Mesothelial cell of epicardium (in vitro differentiated cells): ENCODE results near the gene ENO2. TPM values are rescaled to one million over a fixed set of nuclear protein-coding genes. Genes with fewer than 3 reads are reported as not detected.
A peak's percentile ranks its signal among the peaks of the same experiment; 100 is the strongest.
"Not testable (repeated sequence)": the region's sequence is repeated elsewhere in the genome, so short reads cannot be mapped to it uniquely, and the experiment has no call there.

Source experiments
- DNase-seq, 2 experiments: peaks; one replicate each; pipeline ENCODE4 v3.0.0; 2021; ENCODE audit warnings: low spot score in 2 of 2; ENCODE audit not compliant: unreplicated experiment in 2 of 2
- H3K27ac Mint-ChIP-seq: 2 replicates; pipeline ENCODE4 v1.8.0; 2021; ENCODE audit warnings: mixed read lengths
- H3K27me3 Mint-ChIP-seq: 2 replicates; pipeline ENCODE4 v1.8.0; 2021; ENCODE audit warnings: low read depth, mixed read lengths
- H3K36me3 Mint-ChIP-seq: 2 replicates; pipeline ENCODE4 v1.8.0; 2021; ENCODE audit warnings: mixed read lengths
- H3K4me1 Mint-ChIP-seq: 2 replicates; pipeline ENCODE4 v1.8.0; 2021; ENCODE audit warnings: mixed read lengths
- H3K4me3 Mint-ChIP-seq: 2 replicates; pipeline ENCODE4 v1.8.0; 2021; ENCODE audit warnings: mild to moderate bottlenecking, moderate library complexity, mixed read lengths
- H3K9me3 Mint-ChIP-seq: 2 replicates; pipeline ENCODE4 v1.8.0; 2021; ENCODE audit warnings: mixed read lengths
- total RNA-seq: library from RNA; stranded (reverse); gene quantifications from 3 replicates; pipeline ENCODE4 v1.2.1, GENCODE V29; 2021
- TF ChIP-seq, protein P1 (sequence below): fragments of 200-600 bp; sonication (generic); IDR thresholded peaks from one replicate; pipeline ENCODE4 v1.5.0; 2021; ENCODE audit warnings: antibody characterized with exemption; ENCODE audit not compliant: unreplicated experiment

The ENO2 gene
- total RNA-seq, 1 donor from 2014 or later, result 30.7 TPM

DNA sequence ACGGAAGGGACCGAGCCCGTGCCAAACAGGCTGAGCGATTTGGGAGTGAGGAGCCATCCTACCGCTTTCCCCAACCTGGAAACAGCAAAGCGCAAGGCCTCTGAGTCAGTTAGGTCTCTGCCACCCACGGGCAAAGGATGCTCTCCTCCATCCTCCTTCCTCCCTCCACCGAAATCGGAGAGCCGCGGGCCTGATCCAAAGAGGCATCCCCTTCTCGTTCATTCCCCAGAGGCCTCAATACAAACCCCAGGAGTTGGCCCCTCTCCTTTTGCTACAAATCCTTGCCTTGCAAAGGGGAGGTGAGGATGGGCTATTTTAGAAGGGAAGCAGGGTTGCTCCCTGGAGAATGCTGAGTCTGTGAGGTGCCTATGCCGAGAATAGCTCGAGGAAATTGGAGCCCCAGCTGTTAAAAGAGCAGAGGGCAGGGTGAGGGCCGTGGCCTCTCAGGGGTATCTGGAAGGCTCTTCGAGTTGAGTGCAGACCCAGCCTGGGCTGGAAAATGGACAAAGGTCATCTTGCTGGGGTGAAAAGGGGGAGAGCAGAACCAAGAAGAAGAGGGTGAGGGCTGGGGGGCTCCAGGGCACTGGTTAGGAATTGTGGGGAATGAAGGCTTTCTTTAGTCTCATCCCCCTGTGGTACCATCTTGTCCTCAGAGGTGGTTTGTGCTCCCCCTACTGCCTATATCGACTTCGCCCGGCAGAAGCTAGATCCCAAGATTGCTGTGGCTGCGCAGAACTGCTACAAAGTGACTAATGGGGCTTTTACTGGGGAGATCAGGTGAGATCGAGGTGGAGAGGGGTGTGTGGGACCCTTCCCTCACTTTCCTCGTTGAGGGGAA, 46.0 kb upstream of the ENO2 start:
- no peaks in the 10 kb centered on the region for H3K27me3 Mint-ChIP-seq
- no peak for DNase-seq
- H3K4me1 Mint-ChIP-seq, result peaks cover 34% of the 10 kb centered on the region
- peak overlapping the region; percentile 93 for H3K4me3 Mint-ChIP-seq
- no peaks in the 10 kb centered on the region for H3K9me3 Mint-ChIP-seq
- H3K27ac Mint-ChIP-seq, result peak overlapping the region; percentile 83
- TF ChIP-seq, protein P1, sequence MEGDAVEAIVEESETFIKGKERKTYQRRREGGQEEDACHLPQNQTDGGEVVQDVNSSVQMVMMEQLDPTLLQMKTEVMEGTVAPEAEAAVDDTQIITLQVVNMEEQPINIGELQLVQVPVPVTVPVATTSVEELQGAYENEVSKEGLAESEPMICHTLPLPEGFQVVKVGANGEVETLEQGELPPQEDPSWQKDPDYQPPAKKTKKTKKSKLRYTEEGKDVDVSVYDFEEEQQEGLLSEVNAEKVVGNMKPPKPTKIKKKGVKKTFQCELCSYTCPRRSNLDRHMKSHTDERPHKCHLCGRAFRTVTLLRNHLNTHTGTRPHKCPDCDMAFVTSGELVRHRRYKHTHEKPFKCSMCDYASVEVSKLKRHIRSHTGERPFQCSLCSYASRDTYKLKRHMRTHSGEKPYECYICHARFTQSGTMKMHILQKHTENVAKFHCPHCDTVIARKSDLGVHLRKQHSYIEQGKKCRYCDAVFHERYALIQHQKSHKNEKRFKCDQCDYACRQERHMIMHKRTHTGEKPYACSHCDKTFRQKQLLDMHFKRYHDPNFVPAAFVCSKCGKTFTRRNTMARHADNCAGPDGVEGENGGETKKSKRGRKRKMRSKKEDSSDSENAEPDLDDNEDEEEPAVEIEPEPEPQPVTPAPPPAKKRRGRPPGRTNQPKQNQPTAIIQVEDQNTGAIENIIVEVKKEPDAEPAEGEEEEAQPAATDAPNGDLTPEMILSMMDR, result no peak
- H3K36me3 Mint-ChIP-seq, result peaks cover 25% of the 10 kb centered on the region

DNA sequence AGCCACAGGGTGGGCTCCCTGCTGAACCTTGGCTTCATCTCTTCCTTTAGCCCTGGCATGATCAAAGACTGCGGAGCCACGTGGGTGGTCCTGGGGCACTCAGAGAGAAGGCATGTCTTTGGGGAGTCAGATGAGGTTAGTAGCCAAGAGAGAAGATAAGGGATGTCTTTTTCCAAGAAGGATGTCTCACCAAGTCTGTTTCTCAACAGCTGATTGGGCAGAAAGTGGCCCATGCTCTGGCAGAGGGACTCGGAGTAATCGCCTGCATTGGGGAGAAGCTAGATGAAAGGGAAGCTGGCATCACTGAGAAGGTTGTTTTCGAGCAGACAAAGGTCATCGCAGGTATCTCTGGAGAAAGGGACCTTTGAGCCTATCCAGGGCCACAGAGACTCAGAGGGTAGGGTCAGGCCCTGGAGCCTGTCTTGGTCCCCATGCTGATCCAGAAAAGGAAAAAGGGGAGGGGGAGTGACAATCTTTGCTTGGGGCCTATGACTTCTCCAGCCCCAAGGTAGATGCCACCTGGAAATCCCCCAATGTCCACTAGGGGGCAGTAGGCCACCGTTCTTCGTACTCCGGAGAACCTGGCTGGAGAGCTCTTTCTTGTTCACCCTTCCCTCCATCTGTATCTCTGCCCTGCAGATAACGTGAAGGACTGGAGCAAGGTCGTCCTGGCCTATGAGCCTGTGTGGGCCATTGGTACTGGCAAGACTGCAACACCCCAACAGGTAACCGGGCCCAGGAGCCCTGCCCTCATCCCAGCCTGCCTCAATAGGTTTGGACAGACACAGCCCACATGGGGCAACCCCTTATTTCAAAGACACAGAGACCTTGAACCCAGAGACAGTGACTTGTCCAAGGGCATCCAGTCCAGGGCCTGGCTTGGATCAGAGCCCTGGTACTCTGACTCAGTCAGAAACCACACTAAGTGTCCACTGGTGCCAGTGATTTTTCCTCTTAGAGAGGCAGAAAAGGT, 45.0 kb upstream of the ENO2 start:
- H3K36me3 Mint-ChIP-seq, result peaks cover 21% of the 10 kb centered on the region
- H3K4me3 Mint-ChIP-seq, result peak overlapping the region; percentile 93
- TF ChIP-seq, protein P1, result peak; percentile 90
- peaks cover 34% of the 10 kb centered on the region for H3K4me1 Mint-ChIP-seq
- H3K27ac Mint-ChIP-seq, result peak overlapping the region; percentile 83
- DNase-seq, result peak; percentile 70 to 89
- no peaks in the 10 kb centered on the region for H3K9me3 Mint-ChIP-seq
- H3K27me3 Mint-ChIP-seq, result no peaks in the 10 kb centered on the region

DNA sequence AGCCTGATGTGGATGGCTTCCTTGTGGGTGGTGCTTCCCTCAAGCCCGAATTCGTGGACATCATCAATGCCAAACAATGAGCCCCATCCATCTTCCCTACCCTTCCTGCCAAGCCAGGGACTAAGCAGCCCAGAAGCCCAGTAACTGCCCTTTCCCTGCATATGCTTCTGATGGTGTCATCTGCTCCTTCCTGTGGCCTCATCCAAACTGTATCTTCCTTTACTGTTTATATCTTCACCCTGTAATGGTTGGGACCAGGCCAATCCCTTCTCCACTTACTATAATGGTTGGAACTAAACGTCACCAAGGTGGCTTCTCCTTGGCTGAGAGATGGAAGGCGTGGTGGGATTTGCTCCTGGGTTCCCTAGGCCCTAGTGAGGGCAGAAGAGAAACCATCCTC, 44.1 kb upstream of the ENO2 start:
- H3K4me1 Mint-ChIP-seq, result peaks cover 34% of the 10 kb centered on the region

DNA sequence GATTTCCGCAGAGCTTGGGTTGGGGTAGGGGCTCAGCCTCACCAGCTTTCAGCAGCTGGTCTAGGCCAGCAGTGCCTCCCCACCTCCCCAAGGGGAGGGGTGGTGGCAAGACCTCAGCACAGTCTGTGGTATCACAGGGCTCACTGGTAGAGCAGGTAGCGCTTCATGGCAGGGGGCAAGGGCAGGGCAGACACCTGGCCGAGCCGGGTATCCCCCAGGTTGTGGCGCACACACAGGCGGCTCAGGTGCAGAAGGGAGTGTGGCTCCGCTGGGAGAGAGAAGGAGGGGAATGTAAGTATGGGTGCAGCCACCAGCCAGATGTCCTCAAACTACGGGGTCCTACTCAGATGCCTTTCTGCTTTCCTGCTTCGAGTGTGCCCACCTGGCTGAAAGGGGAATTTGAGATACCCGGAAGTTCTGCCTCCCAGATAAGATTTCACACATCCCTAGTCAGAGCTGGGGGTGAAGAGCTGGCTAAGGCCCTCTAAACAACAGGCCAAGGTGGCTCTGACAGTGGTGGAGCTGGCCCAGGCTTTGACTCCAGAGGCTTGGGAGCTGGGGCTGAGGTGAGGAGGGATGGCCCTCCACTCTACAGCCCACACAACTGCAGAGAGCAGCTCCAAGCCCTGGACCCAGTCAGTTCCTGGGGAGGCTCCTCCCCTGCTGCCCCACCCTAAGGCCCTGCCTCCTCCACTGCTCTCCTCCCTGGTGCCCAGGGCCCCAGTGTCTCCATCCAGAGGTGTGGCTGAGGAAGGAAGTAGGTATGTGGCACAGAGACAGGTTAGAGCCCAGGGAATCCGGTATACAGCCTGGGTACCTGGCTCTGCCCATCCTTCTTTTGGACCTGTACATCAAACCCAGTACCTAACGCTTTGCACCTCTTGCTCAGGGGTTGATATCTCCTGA, 43.1 kb upstream of the ENO2 start:
- Mint-ChIP-seq H3K27me3 (no peaks in the 10 kb centered on the region), H3K9me3 (no peaks in the 10 kb centered on the region), H3K4me3 (peak overlapping the region; percentile 84), H3K4me1 (peaks cover 34% of the 10 kb centered on the region), H3K36me3 (peaks cover 11% of the 10 kb centered on the region), H3K27ac (no peak overlapping the region)
- DNase-seq, result no peak
- TF ChIP-seq, protein P1, result no peak

More for the DNA sequence above, 44.1 kb upstream of the ENO2 start:
- DNase-seq, H3K27me3 Mint-ChIP-seq, H3K9me3 Mint-ChIP-seq, H3K4me3 Mint-ChIP-seq, H3K27ac Mint-ChIP-seq: not testable (repeated sequence)
- H3K36me3 Mint-ChIP-seq, result peaks cover 13% of the 10 kb centered on the region

DNA sequence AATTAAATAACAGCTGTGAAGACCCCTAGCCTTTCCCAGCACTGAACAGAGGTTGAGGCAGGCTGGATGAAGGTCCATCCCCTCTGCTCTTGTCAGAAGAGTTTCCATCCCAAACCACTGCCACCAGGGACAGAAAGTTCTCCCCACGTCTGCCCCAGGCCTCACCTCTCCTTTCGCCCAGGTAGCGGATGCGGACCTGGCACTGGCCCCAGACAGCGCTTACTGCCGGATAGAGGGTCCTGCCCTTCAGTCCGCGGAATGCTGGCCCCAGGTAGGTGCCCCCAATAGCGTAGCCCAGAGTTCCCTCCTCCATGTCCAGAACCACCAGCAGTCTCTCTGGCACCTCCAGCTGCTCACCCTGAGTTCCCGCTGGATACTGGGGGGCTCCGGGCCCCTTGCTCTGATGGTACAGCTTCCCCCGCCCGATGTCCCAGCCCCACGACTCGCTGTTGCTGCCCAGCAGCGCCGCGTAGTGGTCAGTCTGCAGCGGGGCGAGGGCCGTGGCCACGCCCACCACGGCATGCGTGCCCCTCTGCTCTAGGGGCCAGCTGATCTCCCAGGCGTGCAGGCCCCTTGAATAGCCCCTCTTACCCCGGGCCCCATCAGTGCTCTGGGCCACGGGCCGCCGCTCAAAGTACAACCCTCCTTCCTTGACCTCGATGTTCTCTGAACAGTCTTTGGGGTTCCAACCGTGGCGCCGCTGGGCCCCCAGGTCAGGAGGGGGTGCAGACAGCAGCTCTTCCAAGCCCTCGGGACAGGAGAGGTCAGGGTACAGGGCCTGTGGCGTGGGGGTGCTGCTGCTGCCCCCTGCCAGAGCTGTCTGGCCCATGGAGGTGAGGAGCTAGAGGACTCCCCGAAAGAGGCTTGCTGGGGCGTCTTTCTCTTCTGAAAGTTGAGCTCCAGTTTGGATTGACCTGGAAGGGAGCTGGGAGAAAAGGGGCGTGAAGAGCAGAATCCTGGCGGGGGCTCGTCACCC, 42.0 kb upstream of the ENO2 start:
- Mint-ChIP-seq H3K4me1 (peaks cover 30% of the 10 kb centered on the region), H3K27ac (peak overlapping the region; percentile 59)

More for the DNA sequence above, 42.0 kb upstream of the ENO2 start:
- Mint-ChIP-seq H3K9me3 (no peaks in the 10 kb centered on the region), H3K4me3 (peak overlapping the region; percentile 84), H3K36me3 (peaks cover 12% of the 10 kb centered on the region), H3K27me3 (no peaks in the 10 kb centered on the region)
- TF ChIP-seq, protein P1, result peak; percentile 87
- peak; percentile 76 to 91 for DNase-seq
